DOHH2 (cell line): ENCODE measurements around the gene ROCK2.

Source experiments
- H3F3A ChIP-seq: fragments of 200-600 bp; sonication (generic), shearing (Covaris generic); 2 replicates; pipeline ENCODE4 v1.6.0; 2016; ENCODE audit warnings: antibody characterized with exemption, mild to moderate bottlenecking; ENCODE audit not compliant: control insufficient read depth, insufficient read depth
- H3K27ac ChIP-seq: fragments of 200-600 bp; sonication (generic); 2 replicates; pipeline ENCODE4 v1.5.1; 2014; ENCODE audit warnings: low read depth, mild to moderate bottlenecking, low read length, moderate library complexity
- H3K27me3 ChIP-seq: fragments of 200-600 bp; sonication (generic); 2 replicates; pipeline ENCODE4 v1.6.1; 2014; ENCODE audit warnings: mild to moderate bottlenecking, low read length, mixed read lengths; ENCODE audit not compliant: control insufficient read depth
- H3K36me3 ChIP-seq: fragments of 200-600 bp; sonication (generic); 2 replicates; pipeline ENCODE4 v1.6.1; 2014; ENCODE audit warnings: mild to moderate bottlenecking, low read length, moderate library complexity, mixed read lengths; ENCODE audit not compliant: control insufficient read depth
- H3K4me1 ChIP-seq: fragments of 200-600 bp; sonication (generic); 2 replicates; pipeline ENCODE4 v1.6.1; 2014; ENCODE audit warnings: mild to moderate bottlenecking, low read length, mixed read lengths; ENCODE audit not compliant: control insufficient read depth
- H3K4me2 ChIP-seq: fragments of 200-600 bp; sonication (generic); 2 replicates; pipeline ENCODE4 v1.6.0; 2014; ENCODE audit warnings: mild to moderate bottlenecking, low read length, moderate library complexity
- H3K4me3 ChIP-seq: fragments of 200-600 bp; sonication (generic); 2 replicates; pipeline ENCODE4 v1.5.1; 2014; ENCODE audit warnings: mild to moderate bottlenecking, low read length, mixed read lengths
- H3K79me2 ChIP-seq: fragments of 200-600 bp; sonication (generic); 2 replicates; pipeline ENCODE4 v1.6.1; 2014; ENCODE audit warnings: mild to moderate bottlenecking, low read length, mixed read lengths; ENCODE audit not compliant: control insufficient read depth
- H3K9me2 ChIP-seq: fragments of 200-600 bp; sonication (generic); replicated peaks from 2 replicates; pipeline ENCODE4 v1.6.1; 2014; ENCODE audit warnings: mild to moderate bottlenecking, low read length, mixed read lengths; ENCODE audit not compliant: control insufficient read depth
- H3K9me3 ChIP-seq: fragments of 200-600 bp; sonication (generic); 2 replicates; pipeline ENCODE4 v1.6.1; 2014; ENCODE audit warnings: antibody characterized with exemption, low read length, mixed read lengths; ENCODE audit not compliant: control insufficient read depth, insufficient read depth
- H4K20me1 ChIP-seq: fragments of 200-600 bp; sonication (generic); 2 replicates; pipeline ENCODE4 v1.6.0; 2014; ENCODE audit warnings: low read depth, mild to moderate bottlenecking, antibody characterized with exemption, low read length, moderate library complexity; ENCODE audit not compliant: control insufficient read depth, insufficient read depth
- EZH2phosphoT487 ChIP-seq: fragments of 200-600 bp; sonication (generic); IDR thresholded peaks from 2 replicates; pipeline ENCODE4 v1.6.1; 2017; ENCODE audit warnings: borderline replicate concordance, mild to moderate bottlenecking, antibody characterized with exemption, low read length, moderate library complexity, mixed read lengths
- TF ChIP-seq, protein P1 (sequence below): fragments of 200-600 bp; sonication (generic); IDR thresholded peaks from one replicate; pipeline ENCODE4 v1.5.1; 2014; ENCODE audit warnings: antibody characterized with exemption, mild to moderate bottlenecking, low read depth, low read length; ENCODE audit not compliant: poor library complexity, severe bottlenecking

The ROCK2 gene

DNA sequence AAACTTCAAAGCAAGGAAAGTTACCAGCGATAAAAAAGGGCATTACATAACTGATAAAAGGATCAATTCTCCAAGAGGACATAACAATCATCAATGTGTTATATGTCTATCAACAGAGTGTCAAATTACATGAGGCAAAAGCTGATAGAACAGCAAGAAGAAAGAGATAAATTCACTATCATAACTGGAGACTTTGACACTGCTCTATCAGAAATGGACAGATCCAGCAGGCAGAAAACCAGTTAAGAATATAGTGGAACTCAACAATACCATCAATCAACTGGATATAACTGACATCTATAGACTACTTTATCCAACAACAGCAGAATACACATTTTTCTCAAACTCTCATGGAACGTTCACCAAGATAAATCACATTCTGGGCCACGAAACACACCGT is 65.0 kb downstream of the ROCK2 start:
- peaks cover 44% of the 10 kb centered on the region for H3K79me2 ChIP-seq
- H3K4me1 ChIP-seq = no peaks in the 10 kb centered on the region
- H3F3A ChIP-seq = no peaks in the 10 kb centered on the region
- H3K9me3 ChIP-seq = peaks cover 4% of the 10 kb centered on the region; the same call in 1 of the 2 replicates
- H3K4me2 ChIP-seq = no peak overlapping the region
- peaks cover 28% of the 10 kb centered on the region for H3K36me3 ChIP-seq
- H3K9me2 ChIP-seq = no peaks in the 10 kb centered on the region
- no peaks in the 10 kb centered on the region for H4K20me1 ChIP-seq
- TF ChIP-seq EZH2phosphoT487 = no peak
- TF ChIP-seq, protein P1, sequence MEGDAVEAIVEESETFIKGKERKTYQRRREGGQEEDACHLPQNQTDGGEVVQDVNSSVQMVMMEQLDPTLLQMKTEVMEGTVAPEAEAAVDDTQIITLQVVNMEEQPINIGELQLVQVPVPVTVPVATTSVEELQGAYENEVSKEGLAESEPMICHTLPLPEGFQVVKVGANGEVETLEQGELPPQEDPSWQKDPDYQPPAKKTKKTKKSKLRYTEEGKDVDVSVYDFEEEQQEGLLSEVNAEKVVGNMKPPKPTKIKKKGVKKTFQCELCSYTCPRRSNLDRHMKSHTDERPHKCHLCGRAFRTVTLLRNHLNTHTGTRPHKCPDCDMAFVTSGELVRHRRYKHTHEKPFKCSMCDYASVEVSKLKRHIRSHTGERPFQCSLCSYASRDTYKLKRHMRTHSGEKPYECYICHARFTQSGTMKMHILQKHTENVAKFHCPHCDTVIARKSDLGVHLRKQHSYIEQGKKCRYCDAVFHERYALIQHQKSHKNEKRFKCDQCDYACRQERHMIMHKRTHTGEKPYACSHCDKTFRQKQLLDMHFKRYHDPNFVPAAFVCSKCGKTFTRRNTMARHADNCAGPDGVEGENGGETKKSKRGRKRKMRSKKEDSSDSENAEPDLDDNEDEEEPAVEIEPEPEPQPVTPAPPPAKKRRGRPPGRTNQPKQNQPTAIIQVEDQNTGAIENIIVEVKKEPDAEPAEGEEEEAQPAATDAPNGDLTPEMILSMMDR = no peak
- H3K4me3 ChIP-seq = no peak overlapping the region
- H3K27ac ChIP-seq = no peak overlapping the region
- H3K27me3 ChIP-seq = no peaks in the 10 kb centered on the region

GRCh38 chr2:11278219-11278618 is 66.2 kb downstream of the ROCK2 start:
- Histone ChIP-seq H3K4me3 (no peak overlapping the region), H3K9me2 (no peaks in the 10 kb centered on the region), H3K27ac (no peak overlapping the region), H3K4me1 (no peaks in the 10 kb centered on the region), H3K4me2 (no peak overlapping the region), H3K36me3 (peaks cover 19% of the 10 kb centered on the region), H4K20me1 (no peaks in the 10 kb centered on the region), H3F3A (no peaks in the 10 kb centered on the region), H3K27me3 (no peaks in the 10 kb centered on the region), H3K79me2 (peaks cover 48% of the 10 kb centered on the region), H3K9me3 (no peaks in the 10 kb centered on the region)
- TF ChIP-seq EZH2phosphoT487 = no peak
- TF ChIP-seq, protein P1 = no peak

DNA sequence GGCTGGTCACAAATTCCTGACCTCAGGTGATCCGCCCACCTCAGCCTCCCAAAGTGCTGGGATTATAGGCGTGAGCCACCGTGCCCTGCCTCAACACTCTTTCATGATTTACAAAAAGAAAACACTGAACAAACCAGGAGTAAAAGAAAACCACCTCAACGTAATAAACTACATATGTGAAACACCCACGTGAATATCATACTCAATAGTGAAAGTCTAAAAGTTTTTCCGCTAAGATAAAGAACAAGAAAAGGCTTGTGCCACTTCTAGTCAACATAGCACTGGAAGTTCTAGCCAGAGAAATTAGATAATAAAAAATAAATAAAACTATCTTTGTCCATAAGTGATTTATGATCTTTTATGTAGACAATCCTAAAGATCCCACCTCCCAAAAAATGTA is 68.5 kb downstream of the ROCK2 start:
- H3K79me2 ChIP-seq = peaks cover 49% of the 10 kb centered on the region

More for the DNA sequence above, 68.5 kb downstream of the ROCK2 start:
- Histone ChIP-seq H3K9me3 (no peaks in the 10 kb centered on the region), H3K4me3 (no peak overlapping the region), H3F3A (no peaks in the 10 kb centered on the region), H4K20me1 (no peaks in the 10 kb centered on the region), H3K27ac (no peak overlapping the region), H3K4me2 (no peak overlapping the region), H3K9me2 (no peaks in the 10 kb centered on the region), H3K36me3 (peaks cover 25% of the 10 kb centered on the region), H3K4me1 (no peaks in the 10 kb centered on the region), H3K27me3 (no peaks in the 10 kb centered on the region)
- no peak for TF ChIP-seq EZH2phosphoT487
- TF ChIP-seq, protein P1 = no peak
